Vagina (tissue), 2 donors: ENCODE measurements around the gene PTPRD. TPM values are rescaled to one million over a fixed set of nuclear protein-coding genes. Genes with fewer than 3 reads are reported as not detected.

ENCODE experiments used
- DNase-seq, 2 donors: peaks; one replicate each; pipeline ENCODE4 v3.0.0-alpha.2; 2017; ENCODE audit errors: extremely low spot score in 2 of 2
- H3K27ac ChIP-seq: fragments of 200-600 bp; sonication (generic); one replicate; pipeline ENCODE4 v1.5.1; 2019
- H3K27me3 ChIP-seq: fragments of 200-600 bp; sonication (generic); one replicate; pipeline ENCODE4 v1.5.1; 2019
- H3K36me3 ChIP-seq, 2 donors: fragments of 200-600 bp; sonication (generic); one replicate each; pipeline ENCODE4 v1.5.1; 2017 to 2019
- H3K4me1 ChIP-seq: fragments of 200-600 bp; sonication (generic); one replicate; pipeline ENCODE4 v1.5.1; 2019
- H3K4me3 ChIP-seq, 2 donors: fragments of 200-600 bp; sonication (generic); 1 replicate in 1 of 2; 2 replicates in 1 of 2; pipeline ENCODE4 v1.5.1; 2016 to 2019
- H3K9me3 ChIP-seq: fragments of 200-600 bp; sonication (generic); one replicate; pipeline ENCODE4 v1.5.1; 2019
- POLR2A ChIP-seq, 2 donors: fragments of 450-650 bp; IDR thresholded peaks; one replicate each; pipeline ENCODE4 v1.6.1; 2017; ENCODE audit warnings: antibody characterized with exemption in 2 of 2, mild to moderate bottlenecking in 2 of 2, moderate library complexity in 2 of 2
- POLR2AphosphoS5 ChIP-seq, 2 donors: sonication (generic); formaldehyde crosslinking; IDR thresholded peaks; one replicate each; pipeline ENCODE4 v1.9.0; 2017; ENCODE audit warnings: antibody characterized with exemption in 2 of 2, mild to moderate bottlenecking in 2 of 2, low read depth in 1 of 2; ENCODE audit not compliant: insufficient read depth in 1 of 2
- intact Hi-C: fragments of 100-400 bp; cut with DNase I; formaldehyde crosslinking; loops from one replicate; pipeline ENCODE4 v1.15.1; 2023
- total RNA-seq: library from RNA; depleted of rRNA; stranded (reverse); fragments of >200 nt; gene quantifications from one replicate; pipeline ENCODE4 v1.2.3, GENCODE V29; 2016
- TF ChIP-seq, protein P1 (sequence below), 3 experiments: fragments of 450-650 bp in 2 of 3; fragments of 200-600 bp in 1 of 3; sonication (generic) in 1 of 3; IDR thresholded peaks; one replicate each; pipeline ENCODE4 v1.5.1; 2017 to 2019; ENCODE audit warnings: antibody characterized with exemption in 3 of 3, mild to moderate bottlenecking in 2 of 3, moderate library complexity in 2 of 3

Gene PTPRD
- total RNA-seq, 1 donor from 2014 or later: 10.3 TPM

DNA sequence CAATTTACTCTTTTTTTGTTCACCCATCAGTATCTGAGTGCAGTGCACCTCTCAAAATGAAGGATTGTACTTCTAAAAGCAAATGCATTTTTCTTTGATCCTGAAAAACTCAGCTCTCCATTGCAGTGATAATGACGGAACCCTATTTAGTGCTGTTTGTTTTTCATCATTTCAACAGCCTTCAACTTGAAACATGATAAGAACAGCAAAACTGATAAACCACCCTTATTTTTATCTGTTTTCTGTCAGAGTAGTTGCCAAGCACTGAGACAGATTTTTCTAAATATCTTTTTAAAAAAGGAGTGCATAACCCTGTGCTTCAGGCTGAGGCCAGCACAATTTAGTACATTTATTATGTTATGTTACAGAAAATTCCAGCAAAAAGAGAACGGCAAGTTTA, 2263.4 kb downstream of the PTPRD start:
- Histone ChIP-seq H3K4me1 (no peaks in the 10 kb centered on the region), H3K27ac (no peak overlapping the region), H3K27me3 (no peaks in the 10 kb centered on the region), H3K9me3 (no peaks in the 10 kb centered on the region), H3K4me3 (no peak overlapping the region), H3K36me3 (no peaks in the 10 kb centered on the region)
- TF ChIP-seq POLR2AphosphoS5 (IDR thresholded peaks at IDR 0.05; ENCODE audit: insufficient read depth in 1 of 2, low read depth in 1 of 2) (no peak), POLR2A (IDR thresholded peaks at IDR 0.05) (no peak)
- TF ChIP-seq, protein P1, sequence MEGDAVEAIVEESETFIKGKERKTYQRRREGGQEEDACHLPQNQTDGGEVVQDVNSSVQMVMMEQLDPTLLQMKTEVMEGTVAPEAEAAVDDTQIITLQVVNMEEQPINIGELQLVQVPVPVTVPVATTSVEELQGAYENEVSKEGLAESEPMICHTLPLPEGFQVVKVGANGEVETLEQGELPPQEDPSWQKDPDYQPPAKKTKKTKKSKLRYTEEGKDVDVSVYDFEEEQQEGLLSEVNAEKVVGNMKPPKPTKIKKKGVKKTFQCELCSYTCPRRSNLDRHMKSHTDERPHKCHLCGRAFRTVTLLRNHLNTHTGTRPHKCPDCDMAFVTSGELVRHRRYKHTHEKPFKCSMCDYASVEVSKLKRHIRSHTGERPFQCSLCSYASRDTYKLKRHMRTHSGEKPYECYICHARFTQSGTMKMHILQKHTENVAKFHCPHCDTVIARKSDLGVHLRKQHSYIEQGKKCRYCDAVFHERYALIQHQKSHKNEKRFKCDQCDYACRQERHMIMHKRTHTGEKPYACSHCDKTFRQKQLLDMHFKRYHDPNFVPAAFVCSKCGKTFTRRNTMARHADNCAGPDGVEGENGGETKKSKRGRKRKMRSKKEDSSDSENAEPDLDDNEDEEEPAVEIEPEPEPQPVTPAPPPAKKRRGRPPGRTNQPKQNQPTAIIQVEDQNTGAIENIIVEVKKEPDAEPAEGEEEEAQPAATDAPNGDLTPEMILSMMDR (IDR thresholded peaks at IDR 0.05): no peak
- intact Hi-C loops: no loop called here
- DNase-seq: no peak

DNA sequence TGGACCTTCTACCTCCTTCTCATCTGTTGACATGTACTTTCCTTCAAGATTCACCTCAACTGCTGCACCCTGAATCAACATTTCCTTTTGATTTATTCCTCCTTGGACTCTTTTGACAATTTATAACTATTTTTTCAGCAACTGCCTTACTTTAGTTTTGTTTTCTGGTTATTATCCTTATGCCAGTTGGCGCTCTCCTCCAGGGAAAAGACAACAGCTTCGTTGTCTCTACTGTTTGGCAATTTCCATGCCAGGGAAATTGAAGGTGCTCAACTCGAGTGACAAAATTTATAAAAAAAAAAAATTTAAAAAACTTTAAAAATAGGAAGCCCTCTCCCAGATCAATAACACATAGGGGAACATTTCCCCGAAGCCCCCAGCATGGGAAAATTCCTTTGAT, 2264.0 kb downstream of the PTPRD start:
- TF ChIP-seq, protein P1 (IDR thresholded peaks at IDR 0.05): no peak
- no peak for TF ChIP-seq POLR2AphosphoS5 (IDR thresholded peaks at IDR 0.05; ENCODE audit: insufficient read depth in 1 of 2, low read depth in 1 of 2)
- no peak for TF ChIP-seq POLR2A (IDR thresholded peaks at IDR 0.05)
- no peak overlapping the region for H3K4me3 ChIP-seq
- no peak overlapping the region for H3K27ac ChIP-seq
- intact Hi-C loops: no loop called here
- no peaks in the 10 kb centered on the region for H3K9me3 ChIP-seq
- DNase-seq: no peak
- H3K27me3 ChIP-seq: no peaks in the 10 kb centered on the region
- H3K4me1 ChIP-seq: no peaks in the 10 kb centered on the region
- H3K36me3 ChIP-seq: no peaks in the 10 kb centered on the region

DNA sequence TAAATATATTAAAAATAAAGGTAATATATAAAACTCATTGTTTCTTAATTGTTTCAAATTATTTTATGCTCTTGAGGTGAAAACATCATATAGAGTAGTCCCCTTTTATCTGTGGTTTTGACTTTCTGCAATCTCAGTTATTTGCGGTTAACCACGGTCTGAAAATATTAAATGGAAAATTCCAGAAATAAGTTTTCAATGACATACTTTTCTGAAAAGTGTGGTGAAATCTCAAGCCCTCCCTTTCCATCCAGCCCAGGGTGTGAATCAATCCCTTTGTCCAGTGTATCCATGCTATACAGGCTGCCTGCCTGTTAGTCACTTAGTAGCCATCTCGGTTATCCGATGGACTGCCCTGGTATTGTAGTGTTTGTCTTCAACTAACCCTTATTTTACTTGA, 2266.5 kb downstream of the PTPRD start:
- intact Hi-C loops: no loop called here
- Histone ChIP-seq H3K27ac (no peak overlapping the region), H3K4me3 (no peak overlapping the region), H3K4me1 (no peaks in the 10 kb centered on the region), H3K27me3 (no peaks in the 10 kb centered on the region), H3K36me3 (no peaks in the 10 kb centered on the region), H3K9me3 (no peaks in the 10 kb centered on the region)
- TF ChIP-seq, protein P1 (IDR thresholded peaks at IDR 0.05): no peak
- TF ChIP-seq POLR2AphosphoS5 (IDR thresholded peaks at IDR 0.05; ENCODE audit: insufficient read depth in 1 of 2, low read depth in 1 of 2) (no peak), POLR2A (IDR thresholded peaks at IDR 0.05) (no peak)
- DNase-seq: no peak

DNA sequence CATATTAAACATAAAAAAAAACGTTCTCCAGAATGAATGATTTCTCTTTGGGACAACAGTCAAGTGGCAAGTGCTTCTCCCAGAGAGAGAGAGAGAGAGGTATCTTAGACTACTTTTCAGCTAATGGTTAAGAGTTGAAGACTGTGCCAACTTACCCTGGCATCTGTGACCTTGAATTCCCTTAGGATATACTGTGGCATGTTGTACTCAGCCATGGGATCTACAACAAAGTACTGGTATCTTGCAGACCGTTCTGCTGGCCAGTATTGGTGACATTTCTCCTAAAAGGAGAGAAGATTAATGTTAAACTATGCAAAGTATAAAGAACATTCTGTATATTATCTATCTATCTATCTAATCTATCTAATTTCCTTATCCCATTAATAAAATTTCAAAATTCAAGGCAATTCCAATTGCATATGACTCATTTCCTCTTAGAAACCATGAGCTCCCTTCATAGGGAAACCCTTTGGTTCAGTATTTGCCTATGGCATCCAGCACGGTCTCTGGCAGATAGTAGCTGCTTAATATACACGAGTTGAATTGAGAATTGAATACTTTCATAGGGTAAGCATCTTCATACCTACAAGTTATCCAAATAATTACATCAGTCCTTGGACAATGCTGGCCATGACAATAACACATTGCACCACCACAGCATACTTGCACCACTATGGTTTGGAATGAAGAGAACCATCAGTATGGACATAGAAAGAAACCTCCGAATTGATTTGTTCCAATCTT, 2273.9 kb downstream of the PTPRD start:
- H3K9me3 ChIP-seq: no peaks in the 10 kb centered on the region
- no peaks in the 10 kb centered on the region for H3K36me3 ChIP-seq
- intact Hi-C loops: no loop called here
- no peak overlapping the region for H3K4me3 ChIP-seq
- H3K27me3 ChIP-seq: no peaks in the 10 kb centered on the region
- no peak for DNase-seq
- H3K27ac ChIP-seq: no peak overlapping the region
- TF ChIP-seq, protein P1 (IDR thresholded peaks at IDR 0.05): no peak
- TF ChIP-seq POLR2A (IDR thresholded peaks at IDR 0.05) (no peak), POLR2AphosphoS5 (IDR thresholded peaks at IDR 0.05; ENCODE audit: insufficient read depth in 1 of 2, low read depth in 1 of 2) (no peak)
- no peaks in the 10 kb centered on the region for H3K4me1 ChIP-seq
